Measurements from ENCODE around the gene METTL8. TPM values are rescaled to one million over a fixed set of nuclear protein-coding genes. Genes with fewer than 3 reads are reported as not detected.

The METTL8 gene
- total RNA-seq, 1 experiment from 2014 or later = 34.4 TPM

GRCh38 chr2:171319164-171319810 is 114.5 kb downstream of the METTL8 start:
- no TSS peak for BruUV-seq (replicated peaks)
- POLR2A ChIA-PET = no interaction called here
- H3K4me1 ChIP-seq (ENCODE audit: control insufficient read depth in 1 of 2, insufficient read depth in 2 of 2, low read length in 2 of 2) = no peaks in the 10 kb centered on the region
- H3K9ac ChIP-seq (ENCODE audit: low read length) = no peak overlapping the region
- no peaks in the 10 kb centered on the region for H4K20me1 ChIP-seq (ENCODE audit: insufficient read depth)
- H3K9me3 ChIP-seq (ENCODE audit: control insufficient read depth in 1 of 2, insufficient read depth in 1 of 2, low read depth in 1 of 2, low read length in 2 of 2) = no peaks in the 10 kb centered on the region
- no peak for TF ChIP-seq ZNF274 (IDR thresholded peaks at IDR 0.05; ENCODE audit: low read depth, low read length)
- no peak for TF ChIP-seq CBX3 (IDR thresholded peaks at IDR 0.05; ENCODE audit: low read depth)
- no peak for TF ChIP-seq ZFX (IDR thresholded peaks at IDR 0.05)
- no peak for TF ChIP-seq CEBPB (IDR thresholded peaks at IDR 0.05; ENCODE audit: low read depth)
- TF ChIP-seq, protein P1, sequence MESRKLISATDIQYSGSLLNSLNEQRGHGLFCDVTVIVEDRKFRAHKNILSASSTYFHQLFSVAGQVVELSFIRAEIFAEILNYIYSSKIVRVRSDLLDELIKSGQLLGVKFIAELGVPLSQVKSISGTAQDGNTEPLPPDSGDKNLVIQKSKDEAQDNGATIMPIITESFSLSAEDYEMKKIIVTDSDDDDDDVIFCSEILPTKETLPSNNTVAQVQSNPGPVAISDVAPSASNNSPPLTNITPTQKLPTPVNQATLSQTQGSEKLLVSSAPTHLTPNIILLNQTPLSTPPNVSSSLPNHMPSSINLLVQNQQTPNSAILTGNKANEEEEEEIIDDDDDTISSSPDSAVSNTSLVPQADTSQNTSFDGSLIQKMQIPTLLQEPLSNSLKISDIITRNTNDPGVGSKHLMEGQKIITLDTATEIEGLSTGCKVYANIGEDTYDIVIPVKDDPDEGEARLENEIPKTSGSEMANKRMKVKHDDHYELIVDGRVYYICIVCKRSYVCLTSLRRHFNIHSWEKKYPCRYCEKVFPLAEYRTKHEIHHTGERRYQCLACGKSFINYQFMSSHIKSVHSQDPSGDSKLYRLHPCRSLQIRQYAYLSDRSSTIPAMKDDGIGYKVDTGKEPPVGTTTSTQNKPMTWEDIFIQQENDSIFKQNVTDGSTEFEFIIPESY (IDR thresholded peaks at IDR 0.05; ENCODE audit: extremely low read depth, insufficient replicate concordance, low read length) = no peak
- TF ChIP-seq EZH2 (IDR thresholded peaks at IDR 0.05) = no peak
- TF ChIP-seq ATF3 (IDR thresholded peaks at IDR 0.05) = no peak
- no peak for TF ChIP-seq SRF (IDR thresholded peaks at IDR 0.05; ENCODE audit: low read depth)
- TF ChIP-seq, protein P2, sequence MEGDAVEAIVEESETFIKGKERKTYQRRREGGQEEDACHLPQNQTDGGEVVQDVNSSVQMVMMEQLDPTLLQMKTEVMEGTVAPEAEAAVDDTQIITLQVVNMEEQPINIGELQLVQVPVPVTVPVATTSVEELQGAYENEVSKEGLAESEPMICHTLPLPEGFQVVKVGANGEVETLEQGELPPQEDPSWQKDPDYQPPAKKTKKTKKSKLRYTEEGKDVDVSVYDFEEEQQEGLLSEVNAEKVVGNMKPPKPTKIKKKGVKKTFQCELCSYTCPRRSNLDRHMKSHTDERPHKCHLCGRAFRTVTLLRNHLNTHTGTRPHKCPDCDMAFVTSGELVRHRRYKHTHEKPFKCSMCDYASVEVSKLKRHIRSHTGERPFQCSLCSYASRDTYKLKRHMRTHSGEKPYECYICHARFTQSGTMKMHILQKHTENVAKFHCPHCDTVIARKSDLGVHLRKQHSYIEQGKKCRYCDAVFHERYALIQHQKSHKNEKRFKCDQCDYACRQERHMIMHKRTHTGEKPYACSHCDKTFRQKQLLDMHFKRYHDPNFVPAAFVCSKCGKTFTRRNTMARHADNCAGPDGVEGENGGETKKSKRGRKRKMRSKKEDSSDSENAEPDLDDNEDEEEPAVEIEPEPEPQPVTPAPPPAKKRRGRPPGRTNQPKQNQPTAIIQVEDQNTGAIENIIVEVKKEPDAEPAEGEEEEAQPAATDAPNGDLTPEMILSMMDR (IDR thresholded peaks at IDR 0.05 in 2 of 3, conservative IDR thresholded peaks at IDR 0.05 in 1 of 3; ENCODE audit: borderline replicate concordance in 1 of 3, insufficient read depth in 1 of 3, low read depth in 2 of 3, low read length in 2 of 3) = no peak
- TF ChIP-seq FOSL1 (IDR thresholded peaks at IDR 0.05; ENCODE audit: low read depth) = no peak
- TF ChIP-seq YY1 (IDR thresholded peaks at IDR 0.05; ENCODE audit: extremely low read depth, insufficient replicate concordance, low read depth, low read length) = no peak
- TF ChIP-seq TCF7L2 (IDR thresholded peaks at IDR 0.05; ENCODE audit: borderline replicate concordance, extremely low read depth, insufficient read depth, insufficient read length) = no peak
- no peak for TF ChIP-seq POLR2AphosphoS5 (IDR thresholded peaks at IDR 0.05; ENCODE audit: low read depth, low read length)
- no peak for TF ChIP-seq ELF1 (IDR thresholded peaks at IDR 0.05; ENCODE audit: borderline replicate concordance, low read depth)
- TF ChIP-seq, protein P3, sequence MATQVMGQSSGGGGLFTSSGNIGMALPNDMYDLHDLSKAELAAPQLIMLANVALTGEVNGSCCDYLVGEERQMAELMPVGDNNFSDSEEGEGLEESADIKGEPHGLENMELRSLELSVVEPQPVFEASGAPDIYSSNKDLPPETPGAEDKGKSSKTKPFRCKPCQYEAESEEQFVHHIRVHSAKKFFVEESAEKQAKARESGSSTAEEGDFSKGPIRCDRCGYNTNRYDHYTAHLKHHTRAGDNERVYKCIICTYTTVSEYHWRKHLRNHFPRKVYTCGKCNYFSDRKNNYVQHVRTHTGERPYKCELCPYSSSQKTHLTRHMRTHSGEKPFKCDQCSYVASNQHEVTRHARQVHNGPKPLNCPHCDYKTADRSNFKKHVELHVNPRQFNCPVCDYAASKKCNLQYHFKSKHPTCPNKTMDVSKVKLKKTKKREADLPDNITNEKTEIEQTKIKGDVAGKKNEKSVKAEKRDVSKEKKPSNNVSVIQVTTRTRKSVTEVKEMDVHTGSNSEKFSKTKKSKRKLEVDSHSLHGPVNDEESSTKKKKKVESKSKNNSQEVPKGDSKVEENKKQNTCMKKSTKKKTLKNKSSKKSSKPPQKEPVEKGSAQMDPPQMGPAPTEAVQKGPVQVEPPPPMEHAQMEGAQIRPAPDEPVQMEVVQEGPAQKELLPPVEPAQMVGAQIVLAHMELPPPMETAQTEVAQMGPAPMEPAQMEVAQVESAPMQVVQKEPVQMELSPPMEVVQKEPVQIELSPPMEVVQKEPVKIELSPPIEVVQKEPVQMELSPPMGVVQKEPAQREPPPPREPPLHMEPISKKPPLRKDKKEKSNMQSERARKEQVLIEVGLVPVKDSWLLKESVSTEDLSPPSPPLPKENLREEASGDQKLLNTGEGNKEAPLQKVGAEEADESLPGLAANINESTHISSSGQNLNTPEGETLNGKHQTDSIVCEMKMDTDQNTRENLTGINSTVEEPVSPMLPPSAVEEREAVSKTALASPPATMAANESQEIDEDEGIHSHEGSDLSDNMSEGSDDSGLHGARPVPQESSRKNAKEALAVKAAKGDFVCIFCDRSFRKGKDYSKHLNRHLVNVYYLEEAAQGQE (IDR thresholded peaks at IDR 0.05; ENCODE audit: low read depth) = no peak
- no peak for TF ChIP-seq EZH2phosphoT487 (IDR thresholded peaks at IDR 0.05; ENCODE audit: borderline replicate concordance)
- TF ChIP-seq SP1 (IDR thresholded peaks at IDR 0.05; ENCODE audit: low read depth) = no peak
- no peak for TF ChIP-seq SIN3A (IDR thresholded peaks at IDR 0.05; ENCODE audit: low read depth)
- CTCF ChIA-PET = no interaction called here
- H3K4me2 ChIP-seq (ENCODE audit: low read length) = no peak overlapping the region
- no peak overlapping the region for H3K4me3 ChIP-seq (replicated peaks in 1 of 2; ENCODE audit: low read depth in 1 of 2, low read length in 2 of 2)
- intact Hi-C loops (cut with micrococcal nuclease) = no loop called here
- RAD21 ChIA-PET (ENCODE audit: low non-redundant PET in 1 of 2, low total read pairs in 2 of 2, uncharacterized antibody in 2 of 2, unreplicated experiment in 2 of 2) = no interaction called here
- H2AFZ ChIP-seq (ENCODE audit: low read depth, low read length, poor library complexity, severe bottlenecking) = no peak overlapping the region
- no peaks in the 10 kb centered on the region for H3K79me2 ChIP-seq (ENCODE audit: insufficient read depth, low read length)
- peaks cover 0 to 2% of the 10 kb centered on the region in 2 experiments; a peak in 1 of 4 replicates for H3K36me3 ChIP-seq (ENCODE audit: control insufficient read depth in 1 of 2, insufficient read depth in 2 of 2, low read length in 2 of 2)
- DNase-seq (ENCODE audit: low read depth, low spot score) (no peak), ATAC-seq (no peak)
- no peaks in the 10 kb centered on the region for H3K27me3 ChIP-seq (ENCODE audit: insufficient read depth, low read length)
- H3K27ac ChIP-seq (ENCODE audit: low read depth, low read length) = no peak overlapping the region
- H3K9me2 ChIP-seq (ENCODE audit: insufficient read depth) = no peaks in the 10 kb centered on the region

Data from HCT116 (cell line).